ENCODE results near the gene GSG1L.

GSG1L gene

DNA sequence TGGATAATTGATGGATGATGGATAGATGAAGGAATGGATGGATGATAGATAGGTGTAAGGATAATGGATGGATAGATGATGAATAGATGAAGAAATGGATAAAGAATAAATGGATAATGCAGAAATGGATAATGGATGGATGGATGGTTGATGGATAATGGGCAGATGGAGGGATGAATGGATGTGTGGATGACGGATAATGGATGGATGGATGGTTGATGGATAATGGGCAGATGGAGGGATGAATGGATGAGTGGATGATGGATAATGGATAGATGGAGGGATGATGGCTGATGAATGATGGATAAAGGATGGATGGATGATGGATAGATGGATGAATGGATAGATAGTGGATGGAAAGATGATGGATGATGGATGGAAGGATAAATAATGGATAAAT lies 274.4 kb downstream of the GSG1L start:
- DNase-seq (ENCODE audit: low read depth) = no peak

DNA sequence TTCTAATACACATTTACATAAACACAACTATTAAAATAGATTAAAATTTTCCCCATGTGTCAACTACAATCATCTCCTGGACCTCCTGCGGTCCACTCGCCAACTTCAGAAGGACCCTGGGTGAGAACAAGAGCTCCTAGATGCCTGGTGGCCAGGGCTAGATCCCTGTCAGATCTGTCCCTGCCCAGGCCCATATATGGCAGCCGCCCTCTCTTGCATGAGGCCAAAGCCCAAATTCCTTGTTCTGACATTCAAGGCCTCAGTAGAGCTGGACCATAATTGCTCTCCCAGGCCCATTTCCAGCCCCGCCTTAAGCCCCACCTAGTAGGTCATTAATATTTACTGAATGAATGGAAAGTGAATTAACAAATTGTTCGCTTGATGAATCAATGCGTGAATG lies 275.8 kb downstream of the GSG1L start:
- DNase-seq (ENCODE audit: low read depth) = no peak

GRCh38 chr16:27786923-27787625 lies 276.4 kb downstream of the GSG1L start:
- DNase-seq (ENCODE audit: low read depth) = no peak

- DNase-seq (ENCODE audit: low read depth) = no peak
These were observed 277.1 kb downstream of the GSG1L start for GRCh38 chr16:27786221-27786922.

DNA sequence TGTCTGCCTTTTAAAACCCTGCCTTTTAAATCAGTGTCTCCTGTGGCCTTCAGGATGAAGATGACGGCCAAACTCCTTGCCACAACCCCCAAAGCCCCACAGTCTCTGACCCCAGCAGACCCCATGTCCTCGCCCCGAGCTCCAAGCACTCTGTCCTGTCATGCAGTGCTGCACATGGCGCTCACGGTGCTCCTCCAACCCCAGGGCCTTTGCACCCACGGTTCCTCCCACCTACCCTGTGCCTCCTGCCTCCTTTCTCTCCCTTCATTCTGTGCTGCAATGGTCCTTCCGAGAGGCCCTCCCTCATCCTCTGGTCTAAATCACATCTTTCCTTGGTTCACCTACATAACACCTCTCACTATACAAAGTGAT lies 278.2 kb downstream of the GSG1L start:
- no peak for DNase-seq (ENCODE audit: low read depth)

GRCh38 chr16:27784351-27785306 lies 278.9 kb downstream of the GSG1L start:
- no peak for DNase-seq (ENCODE audit: low read depth)

GRCh38 chr16:27781981-27782880 lies 281.3 kb downstream of the GSG1L start:
- no peak for DNase-seq (ENCODE audit: low read depth)

- DNase-seq (ENCODE audit: low read depth) = no peak
These were observed 282.4 kb downstream of the GSG1L start for GRCh38 chr16:27781195-27781524.

- DNase-seq (ENCODE audit: low read depth) = no peak
These were observed 282.9 kb downstream of the GSG1L start for GRCh38 chr16:27780468-27781194.

GRCh38 chr16:27779641-27780164 lies 283.8 kb downstream of the GSG1L start:
- no peak for DNase-seq (ENCODE audit: low read depth)

DNA sequence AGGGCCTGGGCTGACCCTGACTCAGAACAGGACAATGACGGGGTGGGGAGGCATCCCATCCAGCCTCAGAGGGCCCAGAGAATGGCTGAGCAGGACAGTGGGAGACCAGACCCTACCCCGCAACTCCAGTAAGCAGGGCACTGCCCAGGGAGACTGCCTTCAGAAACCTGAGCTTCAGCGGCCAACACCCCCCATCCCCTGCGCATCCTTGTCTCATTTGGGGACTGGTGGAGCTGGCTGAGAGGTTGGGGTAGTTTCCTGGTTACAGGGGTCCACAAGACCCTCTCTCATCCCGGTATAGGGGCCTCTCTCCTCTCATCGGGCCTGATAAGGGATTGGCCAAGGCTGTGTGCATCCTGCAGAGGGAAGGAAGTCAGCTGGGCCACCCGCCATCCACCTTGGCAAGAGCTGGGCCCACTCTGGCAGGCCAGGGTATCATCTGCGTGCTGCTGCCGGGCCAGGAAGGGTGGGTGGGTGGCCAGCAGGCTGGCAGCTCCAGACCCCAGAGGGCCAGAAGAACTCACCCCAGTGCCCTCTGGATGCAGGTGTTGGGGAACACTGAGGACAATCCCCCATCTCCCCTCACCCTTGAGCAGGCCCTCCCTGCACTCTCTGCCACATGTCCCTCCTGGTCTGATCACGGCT lies 284.5 kb downstream of the GSG1L start:
- DNase-seq (ENCODE audit: low read depth) = no peak

DNA sequence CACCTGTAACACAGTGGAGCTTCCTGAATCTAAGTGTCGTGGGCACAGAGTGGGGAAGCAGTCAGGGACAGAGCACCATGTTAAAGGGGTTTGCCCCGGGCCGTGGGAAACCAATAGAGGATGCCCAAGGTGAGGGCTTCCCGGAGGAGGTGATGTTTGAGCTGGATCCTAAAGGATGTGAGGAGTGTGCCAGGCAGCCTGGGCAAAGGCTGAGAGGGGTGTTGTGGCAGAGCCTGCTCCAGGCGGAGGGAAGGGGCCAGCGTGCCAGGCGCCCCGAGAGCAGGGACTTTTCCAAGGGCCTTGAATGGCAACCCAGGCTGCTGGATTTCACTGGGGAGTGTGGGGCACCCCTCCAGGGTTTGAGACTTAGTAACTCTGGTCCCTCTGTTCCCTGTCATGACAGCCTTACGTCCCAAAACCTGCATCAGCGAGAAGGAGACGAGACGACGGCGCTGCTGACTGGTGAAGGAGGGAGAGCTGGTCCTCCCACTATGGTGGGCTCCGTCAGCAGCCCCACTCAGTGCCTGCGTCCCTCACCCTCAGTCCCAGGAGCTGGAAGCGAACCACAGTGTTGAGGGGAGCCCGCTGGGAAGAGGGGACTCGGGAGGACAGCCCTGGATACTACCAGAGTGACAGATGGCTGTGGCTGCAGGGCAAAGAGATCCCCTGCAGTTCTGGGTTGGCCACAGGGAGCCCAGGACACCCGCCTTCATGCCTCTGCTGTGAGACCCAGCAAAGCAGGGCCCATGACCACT lies 285.2 kb downstream of the GSG1L start:
- DNase-seq (ENCODE audit: low read depth) = no peak

DNA sequence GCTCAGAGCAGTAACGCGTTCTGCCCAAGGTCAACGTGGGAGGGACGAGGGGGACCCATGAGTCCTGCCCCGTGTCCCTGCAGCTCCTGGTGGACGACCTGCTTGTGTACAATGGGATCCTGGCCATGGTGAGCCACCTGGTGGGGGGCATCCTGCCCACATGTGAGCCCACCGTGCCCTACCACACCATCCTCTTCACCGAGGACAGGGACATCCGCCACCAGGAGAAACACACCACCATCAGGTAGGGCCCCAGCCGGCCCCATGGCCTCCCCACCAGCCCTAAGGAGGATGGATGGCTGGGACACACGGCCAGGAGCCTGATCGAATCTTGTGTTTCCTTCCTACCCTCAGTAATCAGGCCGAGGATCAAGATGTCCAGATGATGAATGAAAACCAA lies 286.0 kb downstream of the GSG1L start:
- no peak for DNase-seq (ENCODE audit: low read depth)

- DNase-seq (ENCODE audit: low read depth) = no peak
These were observed 286.8 kb downstream of the GSG1L start for GRCh38 chr16:27776556-27777225.

- no peak for DNase-seq (ENCODE audit: low read depth)
These were observed 288.3 kb downstream of the GSG1L start for GRCh38 chr16:27775254-27775653.

GRCh38 chr16:27774779-27775178 lies 288.7 kb downstream of the GSG1L start:
- DNase-seq (ENCODE audit: low read depth) = no peak

GRCh38 chr16:27773344-27773743 lies 290.2 kb downstream of the GSG1L start:
- DNase-seq (ENCODE audit: low read depth) = no peak

DNA sequence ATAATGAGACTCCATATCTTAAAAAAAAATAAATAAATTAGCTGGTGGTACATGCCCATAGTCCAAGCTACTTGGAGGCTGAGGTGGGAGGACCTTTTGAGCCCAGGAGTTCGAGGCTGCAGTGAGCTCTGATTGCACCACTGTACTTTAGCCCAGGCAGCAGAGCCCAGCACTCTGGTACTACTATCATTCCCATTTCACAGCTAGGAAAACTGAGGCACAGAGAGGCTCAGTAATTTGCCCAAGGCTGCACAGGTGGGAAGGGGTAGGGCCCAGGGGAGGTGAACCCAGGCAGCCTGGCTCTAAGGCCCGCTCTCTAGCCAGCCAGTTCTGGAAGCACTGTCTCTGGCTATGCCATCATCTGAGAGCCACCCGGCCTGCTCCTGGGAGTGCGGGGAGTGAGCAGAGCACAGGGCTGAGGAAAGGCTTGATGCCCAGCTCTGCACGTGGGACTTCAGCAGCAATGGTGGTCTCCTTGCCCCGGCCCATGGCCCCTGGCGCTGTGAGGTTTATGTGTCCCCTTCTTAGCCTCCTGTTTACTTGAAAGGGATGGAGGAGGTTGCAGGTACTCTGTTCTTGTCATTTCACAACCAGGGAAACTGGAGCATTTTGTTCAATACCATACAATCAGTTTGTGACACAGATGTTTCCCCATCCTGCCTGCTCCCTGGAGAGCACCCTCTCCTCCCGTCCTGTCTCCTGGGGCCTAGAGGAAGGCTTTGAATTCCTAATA lies 291.3 kb downstream of the GSG1L start:
- DNase-seq (ENCODE audit: low read depth) = no peak
